Measurements from ENCODE around the gene PPIE. TPM values are rescaled to one million over a fixed set of nuclear protein-coding genes. Genes with fewer than 3 reads are reported as not detected.

PPIE gene
- total RNA-seq, 5 donors from 2014 or later (not counting 1 experiment from before 2014, with no cell fraction given), result 50.8 to 72.6 (median 58.7) TPM

DNA sequence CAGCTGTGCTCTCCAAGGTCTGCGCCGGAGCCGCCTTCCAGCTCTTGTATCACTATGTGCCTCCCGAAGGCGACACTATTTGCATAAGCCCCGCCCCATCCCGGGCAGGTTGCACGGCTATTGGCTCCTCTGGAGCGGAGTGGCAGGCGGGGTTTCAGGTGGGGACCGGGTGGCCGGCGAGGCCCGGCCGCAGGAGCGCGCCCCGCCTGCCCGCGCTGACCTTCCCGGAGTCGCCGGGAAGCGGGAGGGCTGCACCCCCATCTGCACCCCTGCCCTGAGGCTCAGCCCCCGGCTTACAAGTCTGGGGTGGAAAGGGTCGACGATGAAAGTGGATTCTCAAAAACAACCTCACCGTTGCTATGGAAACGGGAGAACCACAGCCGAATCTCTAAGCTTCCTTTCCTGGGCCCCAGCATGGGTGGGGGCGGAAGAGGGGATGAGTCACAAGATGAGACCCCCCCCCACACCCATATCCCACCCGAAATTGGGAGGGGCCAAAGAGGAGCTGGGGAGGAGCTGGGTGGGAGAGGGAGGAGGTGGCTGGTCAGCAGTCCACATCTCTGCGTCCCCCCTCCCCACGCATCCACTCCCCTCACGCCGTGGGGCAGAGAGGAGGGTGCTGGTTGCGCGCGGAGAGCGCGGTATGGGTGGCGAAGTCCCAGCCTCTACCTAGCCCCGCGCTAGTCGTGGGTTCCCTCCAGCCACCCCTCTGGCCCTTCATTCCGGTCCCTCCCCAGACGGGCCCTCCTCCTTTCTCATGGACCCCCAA is 47.1 kb upstream of the PPIE start, which contains the start of gene HPCAL4:
TSS of gene HPCAL4 (minus strand) at position 51 of the 769 bp plus-strand sequence. CDS start 6,830 bp downstream, outside the sequence.
- Histone ChIP-seq H3K27me3 (replicated peaks in 1 of 2; ENCODE audit: control insufficient read depth in 2 of 2, extremely low read depth in 1 of 2, insufficient read depth in 2 of 2, low read length in 1 of 2) (peaks cover 10 to 53% of the 10 kb centered on the region in 2 experiments), H3K9me3 (no peaks in the 10 kb centered on the region), H3K4me3 (ENCODE audit: control insufficient read depth in 1 of 2, extremely low read depth in 1 of 2, low read length in 1 of 2) (peak within 1 kb of the TSS; percentile 58 to 66), H3K36me3 (ENCODE audit: control insufficient read depth in 2 of 2, extremely low read depth in 1 of 2, insufficient read depth in 1 of 2, low read length in 1 of 2) (no peaks in the 10 kb centered on the region), H3K4me1 (ENCODE audit: control insufficient read depth in 1 of 2, extremely low read depth in 1 of 2, insufficient read depth in 2 of 2, low read length in 2 of 2) (peaks cover 0 to 36% of the 10 kb centered on the region in 2 experiments), H3K27ac (ENCODE audit: low read length) (peak within 1 kb of the TSS; percentile 24)
- Mint-ChIP-seq H3K27ac (peak within 1 kb of the TSS; percentile 75 to 90), H3K4me3 (peak within 1 kb of the TSS; percentile 85 to 91 (median 86)), H3K36me3 (peaks cover 6% of the 10 kb centered on the region), H3K27me3 (peaks cover under 1 to 5% of the 10 kb centered on the region in 2 donors), H3K9me3 (no peaks in the 10 kb centered on the region), H3K4me1 (peaks cover 40 to 52% (median 44%) of the 10 kb centered on the region in 3 donors)
- CTCF ChIA-PET, result interaction anchor here (0.6 to 1.3 kb wide), 7 partner anchors 12 to 110 kb away, joined by 3 to 5 read pairs (median 4); no protein-coding TSS in a partner anchor
- peak; percentile 90 to 94 (median 92) for ATAC-seq (replicated peaks in 1 of 4)
- peak; percentile 76 to 93 (median 85) for DNase-seq
- POLR2A ChIA-PET, result interaction anchor here (0.6 to 1.0 kb wide), 9 partner anchors 10 to 1018 kb away, joined by 3 to 8 read pairs (median 4); partner anchors contain the start of gene PPIE (in 2 of the 2)
- WGBS (ENCODE audit: insufficient coverage), result 5% methylated on average over 28 of the region's 47 CpGs

DNA sequence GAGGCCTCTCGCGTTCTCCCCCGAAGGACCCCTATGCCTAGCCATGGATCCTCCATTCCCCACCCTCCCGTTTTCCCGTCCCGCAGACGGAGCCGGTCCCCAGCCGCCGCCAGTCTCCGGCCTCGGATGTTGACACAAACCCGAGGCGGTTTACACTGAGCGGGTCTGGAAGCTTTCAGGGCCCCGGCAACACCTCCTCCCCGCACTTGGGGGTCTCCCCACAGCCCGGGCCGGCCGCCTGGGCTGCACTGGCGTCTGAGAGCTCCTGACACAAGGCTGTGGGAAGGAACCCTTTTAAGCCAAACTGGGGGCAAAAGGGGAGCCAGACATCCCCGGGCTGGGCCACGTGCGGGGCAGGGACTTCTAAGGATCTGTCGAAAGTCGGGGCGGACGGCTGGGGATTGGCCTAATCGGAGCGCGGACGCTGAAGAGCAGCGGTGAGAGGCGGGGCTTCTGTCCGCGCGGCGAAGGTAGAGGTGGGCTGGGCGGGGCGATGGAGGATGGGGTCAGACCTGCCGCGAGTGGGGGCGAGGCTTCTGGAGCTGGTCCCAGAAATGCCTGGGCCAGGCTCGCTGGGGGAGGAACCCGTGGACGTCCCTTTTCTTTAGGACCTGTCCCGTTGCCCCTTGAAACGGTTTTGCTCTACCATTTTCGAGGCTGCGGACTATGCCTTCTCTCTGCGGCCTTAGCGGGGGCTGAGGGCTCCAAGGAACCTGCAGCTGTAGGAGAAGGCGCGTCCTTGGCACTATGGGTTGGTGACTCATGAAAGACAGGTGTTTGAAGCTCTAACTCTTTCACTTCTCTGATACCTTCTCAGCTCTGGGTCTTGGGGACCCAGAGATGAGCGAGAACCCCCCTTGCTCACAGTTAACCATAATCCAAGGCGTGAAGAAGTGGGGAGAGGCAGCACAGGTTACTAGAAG is 46.3 kb upstream of the PPIE start:
- H3K27ac ChIP-seq (ENCODE audit: low read length), result no peak overlapping the region
- POLR2A ChIA-PET, result interaction anchor here (0.6 to 1.2 kb wide), 3 partner anchors 12 to 115 kb away, joined by 3 to 4 read pairs (median 3); no protein-coding TSS in a partner anchor
- Mint-ChIP-seq H3K9me3 (no peaks in the 10 kb centered on the region), H3K27me3 (peaks cover 0 to 5% of the 10 kb centered on the region in 2 donors), H3K4me3 (peak overlapping the region; percentile 85 to 91 (median 86)), H3K36me3 (peaks cover 5% of the 10 kb centered on the region), H3K4me1 (peaks cover 40 to 51% (median 44%) of the 10 kb centered on the region in 3 donors), H3K27ac (peak overlapping the region; percentile 69 to 75)
- no peaks in the 10 kb centered on the region for H3K36me3 ChIP-seq (ENCODE audit: control insufficient read depth in 2 of 2, extremely low read depth in 1 of 2, insufficient read depth in 1 of 2, low read length in 1 of 2)
- 17% methylated on average over 52 of the region's 56 CpGs for WGBS (ENCODE audit: insufficient coverage)
- peaks cover 16 to 49% of the 10 kb centered on the region in 2 experiments for H3K27me3 ChIP-seq (replicated peaks in 1 of 2; ENCODE audit: control insufficient read depth in 2 of 2, extremely low read depth in 1 of 2, insufficient read depth in 2 of 2, low read length in 1 of 2)
- ATAC-seq (replicated peaks in 1 of 4) (peak in 2 of 4 experiments; percentile 1 to 2), DNase-seq (peak in 10 of 35 experiments; percentile 8 to 42 (median 16))
- no peaks in the 10 kb centered on the region for H3K9me3 ChIP-seq
- CTCF ChIA-PET, result interaction anchor here (1.1 to 1.3 kb wide), 3 partner anchors 23 to 107 kb away, joined by 3 read pairs; no protein-coding TSS in a partner anchor
- peak overlapping the region; percentile 58 to 66 for H3K4me3 ChIP-seq (ENCODE audit: control insufficient read depth in 1 of 2, extremely low read depth in 1 of 2, low read length in 1 of 2)
- H3K4me1 ChIP-seq (ENCODE audit: control insufficient read depth in 1 of 2, extremely low read depth in 1 of 2, insufficient read depth in 2 of 2, low read length in 2 of 2), result peaks cover 0 to 36% of the 10 kb centered on the region in 2 experiments

DNA sequence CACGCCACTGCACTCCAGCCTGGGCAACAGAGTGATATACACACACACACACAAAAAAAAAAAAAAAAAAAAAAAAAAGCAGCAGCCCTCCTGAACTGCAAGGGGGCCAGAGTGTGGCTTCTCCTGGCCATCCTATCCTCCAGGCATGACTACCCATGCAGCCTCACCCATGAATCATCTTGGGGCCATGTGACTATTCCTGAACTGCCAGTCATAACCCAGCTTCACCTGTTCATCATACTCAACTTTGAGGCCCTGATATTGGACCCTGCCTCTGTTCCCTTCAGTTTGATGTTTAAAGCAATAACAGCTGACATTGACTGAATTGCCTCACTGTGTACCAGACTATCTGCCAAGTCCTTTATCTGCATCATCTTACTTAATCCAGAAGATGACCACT is 44.7 kb upstream of the PPIE start:
- no peak for DNase-seq
- Histone ChIP-seq H3K36me3 (ENCODE audit: control insufficient read depth in 2 of 2, extremely low read depth in 1 of 2, insufficient read depth in 1 of 2, low read length in 1 of 2) (no peaks in the 10 kb centered on the region), H3K27me3 (replicated peaks in 1 of 2; ENCODE audit: control insufficient read depth in 2 of 2, extremely low read depth in 1 of 2, insufficient read depth in 2 of 2, low read length in 1 of 2) (peaks cover 16 to 39% of the 10 kb centered on the region in 2 experiments), H3K4me1 (ENCODE audit: control insufficient read depth in 1 of 2, extremely low read depth in 1 of 2, insufficient read depth in 2 of 2, low read length in 2 of 2) (peaks cover 0 to 36% of the 10 kb centered on the region in 2 experiments), H3K27ac (ENCODE audit: low read length) (no peak overlapping the region), H3K9me3 (no peaks in the 10 kb centered on the region), H3K4me3 (ENCODE audit: control insufficient read depth in 1 of 2, extremely low read depth in 1 of 2, low read length in 1 of 2) (no peak overlapping the region)
- Mint-ChIP-seq H3K4me1 (peaks cover 28 to 41% (median 36%) of the 10 kb centered on the region in 3 donors), H3K4me3 (no peak overlapping the region), H3K27ac (peak overlapping the region; percentile 41 to 66), H3K36me3 (no peaks in the 10 kb centered on the region), H3K9me3 (no peaks in the 10 kb centered on the region), H3K27me3 (peaks cover 0 to 10% of the 10 kb centered on the region in 2 donors)
- ChIA-PET CTCF (interaction anchor here (0.6 to 1.6 kb wide), 4 partner anchors 25 to 479 kb away, joined by 3 to 8 read pairs (median 4); no protein-coding TSS in a partner anchor), POLR2A (no interaction called here)
- 83% methylated on average over 1 of the region's 1 CpG for WGBS (ENCODE audit: insufficient coverage)
- no peak for ATAC-seq (replicated peaks in 1 of 4)

DNA sequence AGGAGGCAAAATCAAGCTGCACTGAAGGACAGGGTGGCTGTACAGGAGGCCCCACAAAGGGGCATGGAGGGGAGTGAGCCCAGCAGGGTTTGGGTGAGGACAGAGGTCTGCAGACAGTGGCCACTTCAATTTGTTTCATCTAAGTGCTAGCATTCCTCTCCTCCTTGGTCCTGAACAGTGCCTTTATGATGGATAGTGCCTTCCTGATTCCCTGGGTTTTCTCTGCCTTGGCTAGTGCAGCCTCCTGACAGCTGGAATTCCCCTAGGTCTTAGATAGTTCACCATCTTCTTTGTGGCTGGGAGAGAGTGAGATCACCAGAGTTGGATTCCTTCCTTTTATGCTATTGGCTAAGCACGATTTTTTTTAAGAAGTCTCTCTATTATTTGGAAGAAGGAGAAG is 43.7 kb upstream of the PPIE start:
- Histone ChIP-seq H3K36me3 (ENCODE audit: control insufficient read depth in 2 of 2, extremely low read depth in 1 of 2, insufficient read depth in 1 of 2, low read length in 1 of 2) (no peaks in the 10 kb centered on the region), H3K4me3 (ENCODE audit: control insufficient read depth in 1 of 2, extremely low read depth in 1 of 2, low read length in 1 of 2) (no peak overlapping the region), H3K27ac (ENCODE audit: low read length) (no peak overlapping the region), H3K9me3 (no peaks in the 10 kb centered on the region), H3K27me3 (replicated peaks in 1 of 2; ENCODE audit: control insufficient read depth in 2 of 2, extremely low read depth in 1 of 2, insufficient read depth in 2 of 2, low read length in 1 of 2) (peaks cover 12 to 29% of the 10 kb centered on the region in 2 experiments), H3K4me1 (ENCODE audit: control insufficient read depth in 1 of 2, extremely low read depth in 1 of 2, insufficient read depth in 2 of 2, low read length in 2 of 2) (peaks cover 0 to 26% of the 10 kb centered on the region in 2 experiments)
- POLR2A ChIA-PET, result no interaction called here
- H3K36me3 Mint-ChIP-seq, result no peaks in the 10 kb centered on the region
- no peak overlapping the region for H3K4me3 Mint-ChIP-seq
- CTCF ChIA-PET, result interaction anchor here (0.6 to 1.6 kb wide), 2 partner anchors 37 to 91 kb away, joined by 4 read pairs; no protein-coding TSS in a partner anchor
- DNase-seq (no peak), ATAC-seq (replicated peaks in 1 of 4) (no peak)
- peaks cover 0 to 9% of the 10 kb centered on the region in 2 donors for H3K27me3 Mint-ChIP-seq
- no CpG with 5 or more reads among the region's 1 CpG for WGBS (ENCODE audit: insufficient coverage)
- peaks cover 18 to 31% (median 26%) of the 10 kb centered on the region in 3 donors for H3K4me1 Mint-ChIP-seq
- no peaks in the 10 kb centered on the region for H3K9me3 Mint-ChIP-seq
- H3K27ac Mint-ChIP-seq, result peak overlapping the region; percentile 7 to 66

DNA sequence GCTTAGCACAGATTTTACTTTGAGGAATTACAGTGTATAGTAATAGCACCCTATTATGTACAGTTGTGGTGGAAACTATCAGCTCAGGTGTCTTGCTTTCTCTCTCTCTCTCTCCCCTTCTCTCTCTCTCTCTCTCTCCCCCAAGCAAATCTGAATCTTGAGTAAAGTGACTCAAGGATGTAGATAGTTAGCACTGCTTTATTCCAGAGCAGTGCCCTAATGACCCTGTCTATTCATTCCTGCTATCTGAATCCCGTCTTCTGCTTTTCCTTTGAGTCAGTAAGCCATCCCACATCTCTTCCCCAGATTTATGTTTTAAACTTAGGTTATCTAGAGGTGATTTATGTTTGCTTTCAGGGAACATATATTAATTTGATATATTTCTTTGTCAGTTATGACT is 42.2 kb upstream of the PPIE start:
- peaks cover 0 to 6% of the 10 kb centered on the region in 2 donors for H3K27me3 Mint-ChIP-seq
- no peaks in the 10 kb centered on the region for H3K36me3 Mint-ChIP-seq
- Histone ChIP-seq H3K27ac (ENCODE audit: low read length) (no peak overlapping the region), H3K9me3 (no peaks in the 10 kb centered on the region), H3K27me3 (replicated peaks in 1 of 2; ENCODE audit: control insufficient read depth in 2 of 2, extremely low read depth in 1 of 2, insufficient read depth in 2 of 2, low read length in 1 of 2) (peaks cover 12 to 24% of the 10 kb centered on the region in 2 experiments), H3K36me3 (ENCODE audit: control insufficient read depth in 2 of 2, extremely low read depth in 1 of 2, insufficient read depth in 1 of 2, low read length in 1 of 2) (no peaks in the 10 kb centered on the region), H3K4me1 (ENCODE audit: control insufficient read depth in 1 of 2, extremely low read depth in 1 of 2, insufficient read depth in 2 of 2, low read length in 2 of 2) (peaks cover 0 to 14% of the 10 kb centered on the region in 2 experiments), H3K4me3 (ENCODE audit: control insufficient read depth in 1 of 2, extremely low read depth in 1 of 2, low read length in 1 of 2) (no peak overlapping the region)
- CTCF ChIA-PET, result interaction anchor here in 1 of 2 donors (0.6 kb wide), 1 partner anchor 90 kb away, joined by 5 read pairs; no protein-coding TSS in a partner anchor
- no peaks in the 10 kb centered on the region for H3K9me3 Mint-ChIP-seq
- no peak for ATAC-seq (replicated peaks in 1 of 4)
- no peak overlapping the region for H3K27ac Mint-ChIP-seq
- DNase-seq, result no peak
- POLR2A ChIA-PET, result no interaction called here
- peaks cover 6 to 19% (median 17%) of the 10 kb centered on the region in 3 donors for H3K4me1 Mint-ChIP-seq
- no peak overlapping the region for H3K4me3 Mint-ChIP-seq
- WGBS (ENCODE audit: insufficient coverage), result no CpG with 5 or more reads among the region's 1 CpG

Data from T-cell (primary cell).